C4-2B (cell line): ENCODE results near the gene OTULINL.

Source experiments
- H3K27ac ChIP-seq: fragments of 450-650 bp; 2 replicates; pipeline ENCODE4 v1.5.1; 2017
- ZFX ChIP-seq: fragments of 450-650 bp; IDR thresholded peaks from 2 replicates; pipeline ENCODE4 v1.6.1; 2017
- TF ChIP-seq, protein P1 (sequence below): fragments of 450-650 bp; conservative IDR thresholded peaks from 2 replicates; pipeline ENCODE4 v1.5.1; 2017; ENCODE audit warnings: mild to moderate bottlenecking

Gene OTULINL

DNA sequence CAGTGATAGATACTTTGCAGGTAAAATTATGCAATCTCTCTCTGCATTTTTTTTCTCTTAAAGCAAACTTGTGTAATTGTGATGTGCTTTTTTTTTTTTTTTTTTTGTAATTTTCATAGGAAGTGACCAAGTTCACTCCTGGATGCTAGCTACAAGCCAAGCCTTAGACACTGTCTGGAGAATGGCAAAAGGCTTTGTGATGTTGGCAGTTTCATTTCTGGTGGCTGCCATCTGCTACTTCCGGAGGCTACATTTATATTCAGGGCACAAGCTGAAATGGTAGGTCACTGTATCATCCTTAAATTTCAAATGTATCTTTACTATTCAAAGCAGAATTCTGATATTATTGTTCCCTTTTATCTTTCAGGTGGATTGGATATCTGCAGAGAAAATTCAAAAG, 19.3 kb downstream of the OTULINL start:
- no peak overlapping the region for H3K27ac ChIP-seq
- TF ChIP-seq ZFX, result no peak
- TF ChIP-seq, protein P1, sequence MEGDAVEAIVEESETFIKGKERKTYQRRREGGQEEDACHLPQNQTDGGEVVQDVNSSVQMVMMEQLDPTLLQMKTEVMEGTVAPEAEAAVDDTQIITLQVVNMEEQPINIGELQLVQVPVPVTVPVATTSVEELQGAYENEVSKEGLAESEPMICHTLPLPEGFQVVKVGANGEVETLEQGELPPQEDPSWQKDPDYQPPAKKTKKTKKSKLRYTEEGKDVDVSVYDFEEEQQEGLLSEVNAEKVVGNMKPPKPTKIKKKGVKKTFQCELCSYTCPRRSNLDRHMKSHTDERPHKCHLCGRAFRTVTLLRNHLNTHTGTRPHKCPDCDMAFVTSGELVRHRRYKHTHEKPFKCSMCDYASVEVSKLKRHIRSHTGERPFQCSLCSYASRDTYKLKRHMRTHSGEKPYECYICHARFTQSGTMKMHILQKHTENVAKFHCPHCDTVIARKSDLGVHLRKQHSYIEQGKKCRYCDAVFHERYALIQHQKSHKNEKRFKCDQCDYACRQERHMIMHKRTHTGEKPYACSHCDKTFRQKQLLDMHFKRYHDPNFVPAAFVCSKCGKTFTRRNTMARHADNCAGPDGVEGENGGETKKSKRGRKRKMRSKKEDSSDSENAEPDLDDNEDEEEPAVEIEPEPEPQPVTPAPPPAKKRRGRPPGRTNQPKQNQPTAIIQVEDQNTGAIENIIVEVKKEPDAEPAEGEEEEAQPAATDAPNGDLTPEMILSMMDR, result no peak

DNA sequence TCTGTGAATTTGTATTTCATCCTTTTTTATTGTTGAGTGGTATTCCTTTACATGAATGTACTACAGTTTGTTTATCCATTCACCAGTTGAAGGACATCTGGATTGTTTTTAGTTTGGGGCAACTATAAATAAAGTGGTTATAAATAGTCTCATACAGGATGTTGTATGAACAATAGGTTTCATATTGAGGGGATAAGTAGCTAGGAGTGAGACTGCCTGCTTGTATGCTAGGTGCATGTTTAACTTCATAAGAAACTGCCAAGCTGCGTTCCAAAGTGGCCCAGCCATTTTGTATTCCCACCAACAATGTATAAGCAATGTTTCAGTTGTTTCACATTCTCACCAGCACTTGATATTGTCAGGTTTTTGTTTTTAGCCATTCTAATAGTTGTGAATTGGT, 21.5 kb downstream of the OTULINL start:
- no peak for TF ChIP-seq ZFX
- TF ChIP-seq, protein P1, result no peak
- no peak overlapping the region for H3K27ac ChIP-seq

DNA sequence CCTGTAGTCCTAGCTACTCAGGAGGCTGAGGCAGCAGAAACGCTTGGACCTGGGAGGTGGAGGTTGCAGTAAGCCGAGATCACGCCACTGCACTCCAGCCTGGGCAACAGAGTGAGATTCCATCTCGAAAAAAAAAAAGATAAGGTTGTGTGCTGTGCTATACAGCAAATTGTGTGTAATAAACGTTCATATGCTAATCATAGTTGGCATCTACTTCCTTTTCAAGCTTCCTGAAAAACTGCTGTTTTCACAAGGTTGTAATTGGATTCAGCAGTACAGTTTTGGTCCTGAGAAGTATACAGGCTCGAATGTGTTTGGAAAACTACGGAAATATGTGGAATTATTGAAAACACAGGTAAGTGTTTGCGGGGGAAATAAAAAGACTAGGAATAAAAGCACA, 25.5 kb downstream of the OTULINL start:
- TF ChIP-seq, protein P1, result no peak
- no peak for TF ChIP-seq ZFX
- no peak overlapping the region for H3K27ac ChIP-seq

DNA sequence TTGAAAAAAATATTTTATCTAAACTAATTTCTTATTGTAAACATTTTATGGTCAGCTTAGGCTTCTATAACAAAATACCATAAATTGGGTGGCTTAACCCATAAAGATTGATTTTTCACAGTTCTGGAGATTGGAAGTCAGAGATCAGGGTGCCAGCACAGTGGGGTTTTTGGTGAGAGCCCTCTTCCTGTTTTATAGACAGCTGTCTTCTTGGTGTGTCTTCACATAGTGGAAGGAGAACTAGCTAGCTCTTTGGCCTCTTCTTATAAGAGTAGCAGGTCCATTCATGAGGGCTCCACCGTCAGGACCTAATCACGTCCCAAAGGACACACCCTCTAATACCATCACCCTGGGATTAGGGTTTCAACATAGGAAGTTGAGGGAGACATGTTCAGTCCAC, 26.6 kb downstream of the OTULINL start:
- no peak overlapping the region for H3K27ac ChIP-seq

DNA sequence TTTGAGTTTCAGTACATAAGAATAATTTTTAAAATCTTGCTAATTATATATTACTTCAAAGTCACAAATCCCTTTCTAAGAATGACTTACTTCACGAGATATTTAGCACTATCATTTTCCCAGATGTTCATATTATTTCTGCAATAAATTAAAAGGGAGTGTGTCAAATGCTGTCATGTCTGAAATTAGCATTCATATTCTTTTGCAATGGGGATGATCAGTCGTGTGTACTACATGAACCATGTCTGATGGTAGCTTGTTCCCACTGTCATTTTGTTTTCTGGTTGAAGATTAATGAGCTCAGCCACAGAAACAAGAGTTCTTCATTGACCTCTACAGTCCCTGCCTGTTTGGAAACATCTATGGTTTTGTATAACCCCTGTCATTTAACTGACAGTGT, 30.1 kb downstream of the OTULINL start:
- no peak overlapping the region for H3K27ac ChIP-seq
- TF ChIP-seq, protein P1, result no peak
- no peak for TF ChIP-seq ZFX

More for the DNA sequence above, 26.6 kb downstream of the OTULINL start:
- TF ChIP-seq, protein P1, result no peak
- no peak for TF ChIP-seq ZFX

DNA sequence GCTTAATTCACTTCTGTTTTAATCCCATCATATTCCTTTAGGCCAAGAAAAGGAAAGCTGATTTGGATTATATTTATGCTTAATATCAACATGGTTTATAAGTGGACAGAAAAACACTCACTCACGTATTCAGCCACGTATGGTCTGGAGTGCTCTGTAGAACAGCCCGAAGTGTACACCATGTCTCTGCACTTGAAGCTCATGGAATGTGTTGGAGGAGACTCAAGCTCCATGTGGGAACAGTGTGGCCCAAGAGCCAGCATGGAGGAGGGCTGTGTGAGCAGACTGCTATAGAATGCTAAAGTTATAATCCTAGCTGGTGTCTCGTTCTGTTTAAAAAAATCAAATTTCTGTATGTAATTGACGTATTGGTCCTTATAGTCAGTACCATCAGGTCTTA, 32.9 kb downstream of the OTULINL start:
- TF ChIP-seq, protein P1, result no peak
- TF ChIP-seq ZFX, result no peak
- no peak overlapping the region for H3K27ac ChIP-seq

DNA sequence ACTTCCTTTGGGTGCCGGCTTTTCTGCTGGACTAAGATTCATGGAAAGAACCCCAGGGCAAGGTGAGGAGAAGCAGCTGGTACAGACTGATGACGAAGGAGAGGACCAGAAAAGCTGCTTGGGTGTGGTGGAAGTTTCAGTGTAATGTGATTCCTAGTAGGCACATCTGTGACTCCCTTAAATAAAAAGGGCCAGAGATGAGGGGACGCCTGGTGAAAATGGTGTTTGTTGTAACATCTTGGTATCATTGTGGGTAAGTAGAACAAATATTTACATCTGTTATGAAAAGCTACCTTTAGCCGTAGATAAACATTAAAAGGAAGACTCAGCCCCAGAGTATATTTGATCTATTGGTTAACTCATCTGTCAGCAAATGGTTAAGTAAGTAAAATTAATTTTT, 33.8 kb downstream of the OTULINL start:
- no peak overlapping the region for H3K27ac ChIP-seq
- no peak for TF ChIP-seq ZFX
- TF ChIP-seq, protein P1, result no peak
